GM23248 (cell line): Measurements from ENCODE around the gene TECTA. TPM values are rescaled to one million over a fixed set of nuclear protein-coding genes. Genes with fewer than 3 reads are reported as not detected.
A peak's percentile ranks its signal among the peaks of the same experiment; 100 is the strongest.
"Not testable (repeated sequence)": the region's sequence is repeated elsewhere in the genome, so short reads cannot be mapped to it uniquely, and the experiment has no call there.

Experiments
- DNase-seq: peaks from one replicate; pipeline ENCODE4 v3.0.0-alpha.2; 2015
- H2AFZ ChIP-seq: fragments of 200-600 bp; sonication (generic); 2 replicates; pipeline ENCODE4 v1.6.1; 2016; ENCODE audit warnings: antibody characterized with exemption
- H3F3A ChIP-seq: fragments of 200-600 bp; sonication (generic); 2 replicates; pipeline ENCODE4 v1.6.1; 2016; ENCODE audit warnings: mild to moderate bottlenecking, antibody characterized with exemption, mixed run types; ENCODE audit not compliant: insufficient read depth
- H3K27ac ChIP-seq: fragments of 200-600 bp; sonication (generic); 2 replicates; pipeline ENCODE4 v1.5.1; 2016; ENCODE audit warnings: mild to moderate bottlenecking
- H3K27me3 ChIP-seq: fragments of 200-600 bp; sonication (generic); replicated peaks from 2 replicates; pipeline ENCODE4 v1.6.1; 2016; ENCODE audit warnings: mild to moderate bottlenecking; ENCODE audit not compliant: insufficient read depth
- H3K36me3 ChIP-seq: fragments of 200-600 bp; sonication (generic); 2 replicates; pipeline ENCODE4 v1.6.1; 2016; ENCODE audit warnings: low read depth, mild to moderate bottlenecking
- H3K4me1 ChIP-seq: fragments of 200-600 bp; sonication (generic); 2 replicates; pipeline ENCODE4 v1.6.1; 2016; ENCODE audit warnings: mild to moderate bottlenecking; ENCODE audit not compliant: insufficient read depth
- H3K4me2 ChIP-seq: fragments of 200-600 bp; sonication (generic); one replicate; pipeline ENCODE4 v1.6.1; 2016; ENCODE audit warnings: mild to moderate bottlenecking; ENCODE audit not compliant: unreplicated experiment
- H3K4me3 ChIP-seq: fragments of 200-600 bp; sonication (generic); 2 replicates; pipeline ENCODE4 v1.5.1; 2016; ENCODE audit warnings: mild to moderate bottlenecking
- H3K79me2 ChIP-seq: fragments of 200-600 bp; sonication (generic); 2 replicates; pipeline ENCODE4 v1.6.1; 2016; ENCODE audit warnings: mild to moderate bottlenecking; ENCODE audit not compliant: insufficient read depth
- H3K9ac ChIP-seq: fragments of 200-600 bp; sonication (generic); 2 replicates; pipeline ENCODE4 v1.6.1; 2016; ENCODE audit warnings: mild to moderate bottlenecking
- H3K9me2 ChIP-seq: fragments of 200-600 bp; sonication (generic); 2 replicates; pipeline ENCODE4 v1.6.1; 2016; ENCODE audit warnings: mixed run types, mild to moderate bottlenecking, moderate library complexity; ENCODE audit not compliant: insufficient read depth
- H3K9me3 ChIP-seq: fragments of 200-600 bp; sonication (generic); one replicate; pipeline ENCODE4 v1.6.1; 2017; ENCODE audit warnings: low read depth
- H4K20me1 ChIP-seq: fragments of 200-600 bp; sonication (generic); 2 replicates; pipeline ENCODE4 v1.6.0; 2016; ENCODE audit not compliant: insufficient read depth
- EZH2 ChIP-seq: fragments of 200-600 bp; sonication (generic); IDR thresholded peaks from 2 replicates; pipeline ENCODE4 v1.6.1; 2018; ENCODE audit warnings: antibody characterized with exemption, mild to moderate bottlenecking; ENCODE audit not compliant: insufficient read depth, poor library complexity, severe bottlenecking
- EZH2phosphoT487 ChIP-seq: fragments of 200-600 bp; sonication (generic); IDR thresholded peaks from 2 replicates; pipeline ENCODE4 v1.6.1; 2018; ENCODE audit warnings: antibody characterized with exemption, moderate library complexity, mild to moderate bottlenecking, low read depth; ENCODE audit not compliant: insufficient read depth
- WGBS, 2 experiments: methylation state at CpG; one replicate each; pipeline ENCODE4 v1.1.6; 2015 to 2017; ENCODE audit warnings: low lambda C conversion rate in 2 of 2, low coverage in 1 of 2; ENCODE audit errors: missing lambda C conversion rate in 2 of 2; 5-methylcytosine and 5-hydroxymethylcytosine counted together
- in situ Hi-C: fragments of 300-500 bp; cut with MboI; formaldehyde crosslinking; loops from 2 replicates; pipeline ENCODE4 v1.15.0; 2020
- polyA plus RNA-seq: library from polyadenylated mRNA; unstranded; fragments of >200 nt; fragmentation: Nextera tagmentation; extraction: Ambion mirVana; gene quantifications from 2 replicates; pipeline ENCODE4 v1.2.1, GENCODE V29; 2016
- total RNA-seq: library from RNA; depleted of rRNA; stranded (reverse); fragments of >200 nt; shearing (Covaris generic); gene quantifications from 2 replicates; pipeline ENCODE4 v1.2.3, GENCODE V29; 2014

The TECTA gene
- total and polyA plus RNA-seq, 2 experiments from 2014 or later: under 0.01 to 0.08 TPM

GRCh38 chr11:121229495-121230215, 128.6 kb downstream of the TECTA start:
- H3F3A ChIP-seq: no peaks in the 10 kb centered on the region
- TF ChIP-seq EZH2phosphoT487: no peak
- TF ChIP-seq EZH2: no peak
- no peak overlapping the region for H3K4me3 ChIP-seq
- H3K4me1 ChIP-seq: no peaks in the 10 kb centered on the region
- 49 to 54% methylated on average over 5 of the region's 5 CpGs for WGBS, 2 experiments
- no peaks in the 10 kb centered on the region for H3K9me2 ChIP-seq
- H4K20me1 ChIP-seq: no peaks in the 10 kb centered on the region
- no peak overlapping the region for H3K4me2 ChIP-seq
- H3K27me3 ChIP-seq: peaks cover 18% of the 10 kb centered on the region; the same call in 1 of the 2 replicates
- DNase-seq: no peak
- H3K36me3 ChIP-seq: no peaks in the 10 kb centered on the region
- in situ Hi-C loops: no loop called here
- H3K9me3 ChIP-seq: no peaks in the 10 kb centered on the region
- no peak overlapping the region for H3K9ac ChIP-seq
- no peak overlapping the region for H2AFZ ChIP-seq
- H3K27ac ChIP-seq: no peak overlapping the region
- no peaks in the 10 kb centered on the region for H3K79me2 ChIP-seq

- Histone ChIP-seq H3K9me2 (no peaks in the 10 kb centered on the region), H3K79me2 (no peaks in the 10 kb centered on the region), H3F3A (no peaks in the 10 kb centered on the region; the same call in 1 of the 2 replicates), H3K27ac (no peak overlapping the region), H3K4me1 (peaks cover 12% of the 10 kb centered on the region), H3K9ac (no peak overlapping the region), H4K20me1 (no peaks in the 10 kb centered on the region), H3K9me3 (no peaks in the 10 kb centered on the region), H3K36me3 (no peaks in the 10 kb centered on the region), H3K27me3 (0 out of 2 replicates have a peak, but pooled peaks cover 16% of the 10 kb centered on the region), H3K4me2 (no peak overlapping the region), H3K4me3 (no peak overlapping the region), H2AFZ (no peak overlapping the region)
- WGBS, 2 experiments: 73 to 75% methylated on average over 8 of the region's 8 CpGs
- no peak for DNase-seq
- TF ChIP-seq EZH2: no peak
- no peak for TF ChIP-seq EZH2phosphoT487
- in situ Hi-C loops: no loop called here
Measured at GRCh38 chr11:121231576-121232278, 130.7 kb downstream of the TECTA start.

- Histone ChIP-seq H3K9ac (no peak overlapping the region), H3K9me2 (no peaks in the 10 kb centered on the region), H3K36me3 (no peaks in the 10 kb centered on the region), H3K27me3 (0 out of 2 replicates have a peak, but pooled peaks cover 8% of the 10 kb centered on the region), H4K20me1 (no peaks in the 10 kb centered on the region), H2AFZ (no peak overlapping the region), H3K4me2 (no peak overlapping the region), H3K27ac (no peak overlapping the region), H3K9me3 (no peaks in the 10 kb centered on the region), H3K79me2 (no peaks in the 10 kb centered on the region), H3K4me3 (no peak overlapping the region), H3F3A (peaks cover 5% of the 10 kb centered on the region; the same call in 1 of the 2 replicates), H3K4me1 (peaks cover 35% of the 10 kb centered on the region)
- in situ Hi-C loops: no loop called here
- WGBS, 2 experiments: 86 to 91% methylated on average over 3 of the region's 3 CpGs
- no peak for DNase-seq
- TF ChIP-seq EZH2 (no peak), EZH2phosphoT487 (no peak)
Measured at GRCh38 chr11:121235057-121235456, 134.0 kb downstream of the TECTA start.

- H3K4me1 ChIP-seq: peaks cover 41% of the 10 kb centered on the region
- TF ChIP-seq EZH2phosphoT487: no peak
- 46 to 51% methylated on average over 15 of the region's 15 CpGs for WGBS, 2 experiments
- DNase-seq: peak; percentile 62
- no peaks in the 10 kb centered on the region for H3K36me3 ChIP-seq
- 0 out of 2 replicates have a peak, but pooled peaks cover 3% of the 10 kb centered on the region for H3K27me3 ChIP-seq
- no peaks in the 10 kb centered on the region for H3K9me2 ChIP-seq
- H3K4me2 ChIP-seq: peak overlapping the region; percentile 20
- H3K4me3 ChIP-seq: peak overlapping the region; percentile 3; the same call in 1 of the 2 replicates
- peak overlapping the region; percentile 55 for H3K27ac ChIP-seq
- H4K20me1 ChIP-seq: no peaks in the 10 kb centered on the region
- H2AFZ ChIP-seq: no peak overlapping the region
- in situ Hi-C loops: no loop called here
- no peaks in the 10 kb centered on the region for H3K79me2 ChIP-seq
- H3K9ac ChIP-seq: peak overlapping the region; percentile 21; the same call in 1 of the 2 replicates
- H3F3A ChIP-seq: peaks cover 5% of the 10 kb centered on the region; the same call in 1 of the 2 replicates
- H3K9me3 ChIP-seq: no peaks in the 10 kb centered on the region
Measured at GRCh38 chr11:121236115-121237001, 135.3 kb downstream of the TECTA start.

- H3K36me3 ChIP-seq, H3K4me2 ChIP-seq, in situ Hi-C loops, H3F3A ChIP-seq, H3K79me2 ChIP-seq, DNase-seq, H2AFZ ChIP-seq, H3K9me2 ChIP-seq, H3K9me3 ChIP-seq, H4K20me1 ChIP-seq, H3K9ac ChIP-seq, H3K27me3 ChIP-seq, H3K4me3 ChIP-seq: not testable (repeated sequence)
- WGBS, 2 experiments: 89 to 92% methylated on average over 6 of the region's 6 CpGs
- 0 out of 2 replicates have a peak overlapping the region, but pooled peaks have one; percentile 50 for H3K27ac ChIP-seq
- peaks cover 41% of the 10 kb centered on the region for H3K4me1 ChIP-seq
Measured at GRCh38 chr11:121237247-121237646, 136.2 kb downstream of the TECTA start.
